Neural progenitor cell (in vitro differentiated cells): Measurements from ENCODE around the gene NPHP4. TPM values are rescaled to one million over a fixed set of nuclear protein-coding genes. Genes with fewer than 3 reads are reported as not detected.

Source experiments
- DNase-seq: peaks from one replicate; pipeline ENCODE4 v3.0.0-alpha.2; 2016; ENCODE audit warnings: low spot score
- H2AFZ ChIP-seq: fragments of 200-600 bp; sonication (generic); replicated peaks from 2 replicates; pipeline ENCODE4 v1.6.1; 2016; ENCODE audit warnings: antibody characterized with exemption
- H3F3A ChIP-seq: fragments of 200-600 bp; sonication (generic); 2 replicates; pipeline ENCODE4 v1.6.1; 2016; ENCODE audit warnings: antibody characterized with exemption, low read depth
- H3K27ac ChIP-seq: fragments of 200-600 bp; sonication (generic); 2 replicates; pipeline ENCODE4 v1.5.1; 2016; ENCODE audit warnings: mild to moderate bottlenecking
- H3K27me3 ChIP-seq: fragments of 200-600 bp; sonication (generic); 2 replicates; pipeline ENCODE4 v1.6.1; 2016; ENCODE audit warnings: mild to moderate bottlenecking, moderate library complexity
- H3K36me3 ChIP-seq: fragments of 200-600 bp; sonication (generic); 2 replicates; pipeline ENCODE4 v1.5.1; 2016
- H3K4me1 ChIP-seq: fragments of 200-600 bp; sonication (generic); 2 replicates; pipeline ENCODE4 v1.6.1; 2016; ENCODE audit warnings: mixed run types
- H3K4me2 ChIP-seq: fragments of 200-600 bp; sonication (generic); 2 replicates; pipeline ENCODE4 v1.6.1; 2016
- H3K4me3 ChIP-seq: fragments of 200-600 bp; sonication (generic); 2 replicates; pipeline ENCODE4 v1.5.1; 2016
- H3K79me2 ChIP-seq: fragments of 200-600 bp; sonication (generic); 2 replicates; pipeline ENCODE4 v1.6.1; 2016; ENCODE audit warnings: low read depth
- H3K9ac ChIP-seq: fragments of 200-600 bp; sonication (generic); 2 replicates; pipeline ENCODE4 v1.6.1; 2016
- H3K9me3 ChIP-seq: fragments of 200-600 bp; sonication (generic); 2 replicates; pipeline ENCODE4 v1.5.1; 2016; ENCODE audit warnings: low read depth
- H4K20me1 ChIP-seq: fragments of 200-600 bp; sonication (generic); 2 replicates; pipeline ENCODE4 v1.6.1; 2016; ENCODE audit warnings: low read depth
- H3K27ac Mint-ChIP-seq: 3 replicates; pipeline ENCODE4 v1.8.0; 2021; ENCODE audit warnings: mixed read lengths
- H3K27me3 Mint-ChIP-seq: 2 replicates; pipeline ENCODE4 v1.8.0; 2022; ENCODE audit warnings: low read depth, mild to moderate bottlenecking, inconsistent platforms, moderate library complexity, mixed read lengths; ENCODE audit not compliant: insufficient read depth
- H3K36me3 Mint-ChIP-seq: 3 replicates; pipeline ENCODE4 v1.8.0; 2021; ENCODE audit warnings: mixed read lengths
- H3K4me1 Mint-ChIP-seq: 3 replicates; pipeline ENCODE4 v1.8.0; 2021; ENCODE audit warnings: mixed read lengths
- H3K4me3 Mint-ChIP-seq: 3 replicates; pipeline ENCODE4 v1.8.0; 2021; ENCODE audit warnings: mild to moderate bottlenecking, moderate library complexity, mixed read lengths
- H3K9me3 Mint-ChIP-seq: 3 replicates; pipeline ENCODE4 v1.8.0; 2020; ENCODE audit warnings: mixed read lengths
- EZH2 ChIP-seq: fragments of 200-600 bp; sonication (generic); IDR thresholded peaks from 2 replicates; pipeline ENCODE4 v1.6.1; 2017; ENCODE audit warnings: antibody characterized with exemption, mild to moderate bottlenecking, moderate library complexity
- EZH2phosphoT487 ChIP-seq: fragments of 200-600 bp; sonication (generic); IDR thresholded peaks from 2 replicates; pipeline ENCODE4 v1.6.1; 2017; ENCODE audit warnings: antibody characterized with exemption
- total RNA-seq: library from RNA; depleted of rRNA; stranded (reverse); fragments of >200 nt; gene quantifications from 2 replicates; pipeline ENCODE4 v1.2.3, GENCODE V29; 2015; ENCODE audit warnings: low replicate concordance
- TF ChIP-seq, protein P1 (sequence below): fragments of 200-600 bp; sonication (generic); IDR thresholded peaks from 2 replicates; pipeline ENCODE4 v1.5.1; 2017; ENCODE audit warnings: antibody characterized with exemption, mild to moderate bottlenecking

NPHP4 gene
- total RNA-seq, 1 donor from 2014 or later = 8.9 TPM

DNA sequence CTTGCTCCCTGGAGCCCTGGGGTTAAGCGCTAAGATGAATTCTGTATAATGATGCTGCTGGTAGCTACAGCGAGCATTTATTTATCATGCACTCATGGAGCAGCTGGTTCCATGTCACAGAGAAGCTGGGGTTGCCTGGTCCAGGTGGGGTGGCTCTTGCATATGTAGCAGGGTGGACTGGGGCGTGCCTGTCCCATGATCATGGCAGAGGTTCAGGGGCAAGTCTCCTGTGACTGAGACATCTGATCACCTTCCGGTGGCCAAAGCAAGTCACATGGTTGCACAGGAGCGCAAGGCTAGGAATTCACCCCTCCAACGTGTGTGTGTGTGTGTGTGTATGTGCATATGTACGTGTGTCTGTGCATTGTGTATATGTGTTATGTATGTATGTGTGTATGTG, 37.9 kb upstream of the NPHP4 start:
- DNase-seq = no peak
- no peak overlapping the region for H3K27ac ChIP-seq
- H3K4me3 ChIP-seq = no peak overlapping the region
- no peaks in the 10 kb centered on the region for H3K36me3 Mint-ChIP-seq
- no peaks in the 10 kb centered on the region for H3K9me3 ChIP-seq
- H3K4me1 Mint-ChIP-seq = peaks cover 6% of the 10 kb centered on the region
- H3K9ac ChIP-seq = no peak overlapping the region
- no peaks in the 10 kb centered on the region for H4K20me1 ChIP-seq
- no peaks in the 10 kb centered on the region for H3K9me3 Mint-ChIP-seq
- peaks cover 16% of the 10 kb centered on the region for H3K4me1 ChIP-seq
- H3K79me2 ChIP-seq = no peaks in the 10 kb centered on the region
- no peaks in the 10 kb centered on the region for H3K36me3 ChIP-seq
- peaks cover 2% of the 10 kb centered on the region for H3K27me3 Mint-ChIP-seq
- no peak overlapping the region for H3K4me2 ChIP-seq
- H3K4me3 Mint-ChIP-seq = no peak overlapping the region
- H3K27ac Mint-ChIP-seq = no peak overlapping the region
- no peak overlapping the region for H2AFZ ChIP-seq
- H3K27me3 ChIP-seq = peaks cover 24% of the 10 kb centered on the region
- TF ChIP-seq EZH2phosphoT487 (no peak), EZH2 (no peak)
- TF ChIP-seq, protein P1, sequence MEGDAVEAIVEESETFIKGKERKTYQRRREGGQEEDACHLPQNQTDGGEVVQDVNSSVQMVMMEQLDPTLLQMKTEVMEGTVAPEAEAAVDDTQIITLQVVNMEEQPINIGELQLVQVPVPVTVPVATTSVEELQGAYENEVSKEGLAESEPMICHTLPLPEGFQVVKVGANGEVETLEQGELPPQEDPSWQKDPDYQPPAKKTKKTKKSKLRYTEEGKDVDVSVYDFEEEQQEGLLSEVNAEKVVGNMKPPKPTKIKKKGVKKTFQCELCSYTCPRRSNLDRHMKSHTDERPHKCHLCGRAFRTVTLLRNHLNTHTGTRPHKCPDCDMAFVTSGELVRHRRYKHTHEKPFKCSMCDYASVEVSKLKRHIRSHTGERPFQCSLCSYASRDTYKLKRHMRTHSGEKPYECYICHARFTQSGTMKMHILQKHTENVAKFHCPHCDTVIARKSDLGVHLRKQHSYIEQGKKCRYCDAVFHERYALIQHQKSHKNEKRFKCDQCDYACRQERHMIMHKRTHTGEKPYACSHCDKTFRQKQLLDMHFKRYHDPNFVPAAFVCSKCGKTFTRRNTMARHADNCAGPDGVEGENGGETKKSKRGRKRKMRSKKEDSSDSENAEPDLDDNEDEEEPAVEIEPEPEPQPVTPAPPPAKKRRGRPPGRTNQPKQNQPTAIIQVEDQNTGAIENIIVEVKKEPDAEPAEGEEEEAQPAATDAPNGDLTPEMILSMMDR = no peak
- peaks cover 10% of the 10 kb centered on the region for H3F3A ChIP-seq

DNA sequence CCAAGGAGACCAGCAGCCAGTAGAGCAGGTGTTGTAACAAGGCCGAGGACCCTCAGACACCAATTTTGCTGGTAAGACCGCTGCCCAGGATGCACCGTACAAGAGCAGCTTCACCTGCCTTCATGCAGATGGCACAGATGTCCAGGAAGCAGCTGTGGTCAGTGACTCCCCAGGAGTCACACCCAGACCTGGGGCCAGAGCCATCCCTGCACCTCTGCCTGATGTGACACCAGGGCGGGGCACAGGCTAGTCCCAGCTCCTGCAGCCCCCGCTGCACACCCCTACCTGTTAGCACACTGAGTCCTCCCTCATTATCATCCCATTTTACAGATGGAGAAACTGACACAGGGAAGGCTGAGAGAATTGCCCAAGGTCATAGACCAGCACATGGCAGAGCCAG, 37.1 kb upstream of the NPHP4 start:
- H3K79me2 ChIP-seq = no peaks in the 10 kb centered on the region
- no peaks in the 10 kb centered on the region for H3K4me1 Mint-ChIP-seq
- H3K9me3 Mint-ChIP-seq = no peaks in the 10 kb centered on the region
- H3K27me3 Mint-ChIP-seq = peaks cover 2% of the 10 kb centered on the region
- H3K9ac ChIP-seq = no peak overlapping the region
- no peak overlapping the region for H3K4me2 ChIP-seq
- TF ChIP-seq EZH2phosphoT487 (no peak), EZH2 (no peak)
- TF ChIP-seq, protein P1 = no peak
- no peak overlapping the region for H3K27ac ChIP-seq
- no peak overlapping the region for H3K4me3 ChIP-seq
- no peak for DNase-seq
- no peak overlapping the region for H3K27ac Mint-ChIP-seq
- H4K20me1 ChIP-seq = no peaks in the 10 kb centered on the region
- peaks cover 16% of the 10 kb centered on the region for H3K4me1 ChIP-seq
- no peaks in the 10 kb centered on the region for H3K36me3 ChIP-seq
- H3K4me3 Mint-ChIP-seq = no peak overlapping the region
- H2AFZ ChIP-seq = no peak overlapping the region
- peaks cover 19% of the 10 kb centered on the region for H3K27me3 ChIP-seq
- no peaks in the 10 kb centered on the region for H3K36me3 Mint-ChIP-seq
- peaks cover 10% of the 10 kb centered on the region for H3F3A ChIP-seq
- no peaks in the 10 kb centered on the region for H3K9me3 ChIP-seq

DNA sequence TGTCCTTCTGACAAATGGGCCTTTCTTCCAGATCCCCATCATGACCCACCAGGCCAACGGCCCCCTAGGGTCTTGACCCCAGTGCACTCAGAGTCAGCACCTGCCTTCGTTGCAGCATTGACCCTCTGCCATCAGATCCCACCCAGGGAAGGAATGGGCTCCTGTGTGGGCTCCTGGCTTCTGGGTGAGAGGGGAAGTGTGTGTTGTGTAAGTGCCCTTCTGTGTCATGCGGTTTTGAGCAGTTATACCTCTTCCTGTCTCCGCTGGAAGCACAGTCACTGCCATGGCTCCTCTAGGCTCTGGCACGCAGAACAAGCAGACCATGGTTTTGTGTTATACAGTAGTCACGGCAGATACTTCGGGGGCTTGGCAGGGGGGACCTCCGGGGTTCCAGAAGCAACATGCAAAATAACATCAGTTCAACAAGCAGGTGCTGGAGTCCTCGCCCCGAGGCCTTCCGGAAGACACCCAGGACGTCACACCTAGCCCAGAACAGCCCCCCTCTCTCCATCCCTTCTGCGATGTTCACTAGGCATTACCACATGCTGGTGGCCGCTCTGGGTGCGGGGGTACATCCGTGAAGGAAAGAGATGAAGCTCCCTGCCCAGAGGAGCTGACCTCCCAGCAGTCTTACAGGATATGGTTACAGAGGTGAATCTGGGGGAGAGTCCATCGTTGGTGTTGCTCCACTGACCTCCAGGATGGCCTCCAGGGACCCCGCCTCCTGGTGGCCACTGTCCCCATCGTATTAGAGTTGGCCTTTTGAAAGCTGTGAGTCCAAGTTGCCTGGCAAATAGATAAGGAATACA, 36.0 kb upstream of the NPHP4 start:
- Histone ChIP-seq H3K4me2 (no peak overlapping the region), H3K36me3 (no peaks in the 10 kb centered on the region), H3K9me3 (no peaks in the 10 kb centered on the region), H3K4me3 (no peak overlapping the region), H2AFZ (no peak overlapping the region), H3K4me1 (peaks cover 12% of the 10 kb centered on the region), H3F3A (peaks cover 4% of the 10 kb centered on the region), H3K79me2 (no peaks in the 10 kb centered on the region), H3K27me3 (peaks cover 14% of the 10 kb centered on the region), H3K9ac (no peak overlapping the region), H3K27ac (no peak overlapping the region), H4K20me1 (no peaks in the 10 kb centered on the region)
- Mint-ChIP-seq H3K4me1 (no peaks in the 10 kb centered on the region), H3K4me3 (no peak overlapping the region), H3K9me3 (no peaks in the 10 kb centered on the region), H3K27ac (no peak overlapping the region), H3K36me3 (no peaks in the 10 kb centered on the region), H3K27me3 (peaks cover 2% of the 10 kb centered on the region)
- TF ChIP-seq EZH2 = no peak
- TF ChIP-seq, protein P1 = no peak
- no peak for TF ChIP-seq EZH2phosphoT487
- DNase-seq = no peak
